Measurements from ENCODE around the gene TTC33. TPM values are rescaled to one million over a fixed set of nuclear protein-coding genes. Genes with fewer than 3 reads are reported as not detected.

The TTC33 gene
- total and polyA plus RNA-seq, 4 donors = 5.3 to 30.5 (median 7.8) TPM

DNA sequence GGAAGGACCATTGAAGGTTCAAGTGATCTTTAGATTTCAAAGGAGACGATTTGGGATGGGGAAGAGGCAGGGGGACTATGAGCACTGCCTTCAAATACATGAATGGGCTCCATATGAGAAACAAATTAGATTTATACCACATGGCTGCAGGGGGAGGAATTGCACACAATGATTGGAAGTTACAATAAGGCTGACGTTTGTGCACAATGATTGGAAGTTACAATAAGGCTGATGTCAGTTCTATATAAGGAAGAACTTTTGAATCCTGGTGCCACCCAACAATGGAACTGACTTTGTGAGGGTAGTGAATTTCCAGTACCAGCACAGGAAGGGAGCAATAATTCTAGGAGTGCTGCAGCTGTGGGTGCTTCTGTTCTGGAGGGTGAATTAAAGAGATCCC is 171.7 kb downstream of the TTC33 start:
- TF ChIP-seq, protein P1, sequence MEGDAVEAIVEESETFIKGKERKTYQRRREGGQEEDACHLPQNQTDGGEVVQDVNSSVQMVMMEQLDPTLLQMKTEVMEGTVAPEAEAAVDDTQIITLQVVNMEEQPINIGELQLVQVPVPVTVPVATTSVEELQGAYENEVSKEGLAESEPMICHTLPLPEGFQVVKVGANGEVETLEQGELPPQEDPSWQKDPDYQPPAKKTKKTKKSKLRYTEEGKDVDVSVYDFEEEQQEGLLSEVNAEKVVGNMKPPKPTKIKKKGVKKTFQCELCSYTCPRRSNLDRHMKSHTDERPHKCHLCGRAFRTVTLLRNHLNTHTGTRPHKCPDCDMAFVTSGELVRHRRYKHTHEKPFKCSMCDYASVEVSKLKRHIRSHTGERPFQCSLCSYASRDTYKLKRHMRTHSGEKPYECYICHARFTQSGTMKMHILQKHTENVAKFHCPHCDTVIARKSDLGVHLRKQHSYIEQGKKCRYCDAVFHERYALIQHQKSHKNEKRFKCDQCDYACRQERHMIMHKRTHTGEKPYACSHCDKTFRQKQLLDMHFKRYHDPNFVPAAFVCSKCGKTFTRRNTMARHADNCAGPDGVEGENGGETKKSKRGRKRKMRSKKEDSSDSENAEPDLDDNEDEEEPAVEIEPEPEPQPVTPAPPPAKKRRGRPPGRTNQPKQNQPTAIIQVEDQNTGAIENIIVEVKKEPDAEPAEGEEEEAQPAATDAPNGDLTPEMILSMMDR (IDR thresholded peaks at IDR 0.05; ENCODE audit: control extremely low read depth, extremely low read depth) = no peak
- DNase-seq = no peak
- WGBS, 2 donors = 83 to 88% methylated on average over 2 of the region's 2 CpGs
- ATAC-seq (ENCODE audit: insufficient read depth, low FRiP score) = no peak
- H3K27me3 ChIP-seq (ENCODE audit: control insufficient read depth in 3 of 3, insufficient read depth in 3 of 3, low read length in 2 of 3) = no peaks in the 10 kb centered on the region
- H3K9ac ChIP-seq (ENCODE audit: insufficient read depth in 1 of 2, low read length in 2 of 2) = no peak overlapping the region
- H3K9me3 ChIP-seq (ENCODE audit: control insufficient read depth in 4 of 4, insufficient read depth in 3 of 4, low read length in 3 of 4) = no peaks in the 10 kb centered on the region
- no peak overlapping the region for H3K4me3 ChIP-seq
- H3K27ac ChIP-seq (ENCODE audit: low read depth in 1 of 2, low read length in 1 of 2) = no peak overlapping the region
- peaks cover 0 to 3% (median 0%) of the 10 kb centered on the region in 5 donors for H3K4me1 ChIP-seq (ENCODE audit: control insufficient read depth in 5 of 5, insufficient read depth in 5 of 5, low read length in 5 of 5)
- H3K36me3 ChIP-seq (ENCODE audit: control insufficient read depth in 4 of 4, insufficient read depth in 4 of 4, low read length in 4 of 4) = no peaks in the 10 kb centered on the region

DNA sequence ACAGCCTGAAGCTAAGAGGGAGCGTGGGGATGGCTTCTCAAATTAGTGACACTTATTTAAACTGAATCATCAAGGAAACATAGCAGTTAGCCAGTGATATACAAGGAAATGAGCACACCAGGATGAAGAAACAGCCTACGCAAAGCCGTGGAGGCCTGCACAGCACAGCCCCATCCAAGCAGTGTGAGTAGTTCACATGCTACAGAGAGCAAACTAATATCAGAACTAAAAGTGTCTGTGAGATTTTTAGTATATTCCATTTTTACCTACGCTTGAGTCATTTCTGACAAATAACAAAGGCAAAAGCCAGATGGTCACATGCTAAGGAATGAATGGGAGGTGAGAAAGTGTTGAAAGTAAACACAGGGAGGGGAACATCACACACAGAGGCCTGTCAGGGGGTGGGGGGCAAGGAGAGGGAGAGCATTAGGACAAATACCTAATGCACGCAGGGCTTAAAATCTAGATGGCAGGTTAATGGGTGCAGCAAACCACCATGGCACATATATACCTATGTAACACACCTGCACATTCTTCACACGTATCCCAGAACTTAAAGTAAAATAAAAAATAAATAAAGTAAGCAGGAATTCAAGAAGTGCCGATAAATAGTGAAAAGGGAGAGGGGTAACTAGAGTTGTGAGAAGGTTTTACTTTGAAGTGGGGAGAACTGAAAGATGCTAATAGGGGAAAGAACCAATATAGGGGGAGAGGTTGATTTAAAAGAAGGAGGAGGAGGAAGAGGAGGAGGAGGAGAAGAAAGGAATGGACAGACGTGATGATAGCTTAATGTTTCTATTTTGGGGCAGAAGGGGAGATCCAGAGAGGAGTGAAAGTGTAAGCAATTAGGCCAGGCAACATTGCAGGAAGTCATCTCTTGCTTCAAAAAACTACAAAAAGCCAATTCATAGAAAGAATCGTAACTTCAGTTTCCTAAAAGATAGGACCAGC is 177.0 kb downstream of the TTC33 start:
- H3K36me3 ChIP-seq (ENCODE audit: control insufficient read depth in 4 of 4, insufficient read depth in 4 of 4, low read length in 4 of 4) = no peaks in the 10 kb centered on the region

DNA sequence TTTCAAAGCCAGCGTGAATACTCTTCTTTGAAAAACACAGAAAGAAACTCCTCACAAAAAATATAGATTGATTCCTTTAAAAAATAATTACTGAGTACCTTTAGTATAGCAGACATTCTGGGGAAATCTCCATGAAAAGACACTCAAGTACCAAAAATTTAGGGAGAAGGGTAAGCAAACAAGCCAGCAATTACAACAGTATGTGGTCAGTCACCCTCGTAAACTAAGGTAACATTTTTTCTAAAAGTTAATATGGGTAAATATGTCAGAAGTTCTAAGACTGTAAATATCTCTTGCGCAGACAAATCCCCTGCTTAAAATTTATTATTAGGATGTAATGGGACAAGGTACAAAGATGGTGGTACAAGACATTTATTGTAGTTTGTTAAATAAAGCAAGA is 178.0 kb downstream of the TTC33 start:
- ATAC-seq (ENCODE audit: insufficient read depth, low FRiP score) (no peak), DNase-seq (no peak)
- Histone ChIP-seq H3K27ac (ENCODE audit: low read depth in 1 of 2, low read length in 1 of 2) (no peak overlapping the region), H3K4me3 (no peak overlapping the region), H3K9me3 (ENCODE audit: control insufficient read depth in 4 of 4, insufficient read depth in 3 of 4, low read length in 3 of 4) (peaks cover 0 to 4% (median 0%) of the 10 kb centered on the region in 4 donors), H3K4me1 (ENCODE audit: control insufficient read depth in 5 of 5, insufficient read depth in 5 of 5, low read length in 5 of 5) (peaks cover 0 to 23% (median 4%) of the 10 kb centered on the region in 5 donors), H3K27me3 (ENCODE audit: control insufficient read depth in 3 of 3, insufficient read depth in 3 of 3, low read length in 2 of 3) (no peaks in the 10 kb centered on the region), H3K36me3 (ENCODE audit: control insufficient read depth in 4 of 4, insufficient read depth in 4 of 4, low read length in 4 of 4) (no peaks in the 10 kb centered on the region), H3K9ac (ENCODE audit: insufficient read depth in 1 of 2, low read length in 2 of 2) (no peak overlapping the region)
- WGBS, 2 donors = 91 to 92% methylated on average over 3 of the region's 3 CpGs
- TF ChIP-seq, protein P1 (IDR thresholded peaks at IDR 0.05; ENCODE audit: control extremely low read depth, extremely low read depth) = no peak

More for the DNA sequence above, 177.0 kb downstream of the TTC33 start:
- Histone ChIP-seq H3K27ac (ENCODE audit: low read depth in 1 of 2, low read length in 1 of 2) (no peak overlapping the region), H3K27me3 (ENCODE audit: control insufficient read depth in 3 of 3, insufficient read depth in 3 of 3, low read length in 2 of 3) (no peaks in the 10 kb centered on the region), H3K4me1 (ENCODE audit: control insufficient read depth in 5 of 5, insufficient read depth in 5 of 5, low read length in 5 of 5) (peaks cover 0 to 19% (median 4%) of the 10 kb centered on the region in 5 donors), H3K9ac (ENCODE audit: insufficient read depth in 1 of 2, low read length in 2 of 2) (no peak overlapping the region), H3K4me3 (no peak overlapping the region), H3K9me3 (ENCODE audit: control insufficient read depth in 4 of 4, insufficient read depth in 3 of 4, low read length in 3 of 4) (peaks cover 0 to under 1% (median 0%) of the 10 kb centered on the region in 4 donors)
- WGBS, 2 donors = 61 to 70% methylated on average over 9 of the region's 9 CpGs
- TF ChIP-seq, protein P1 (IDR thresholded peaks at IDR 0.05; ENCODE audit: control extremely low read depth, extremely low read depth) = no peak
- ATAC-seq (ENCODE audit: insufficient read depth, low FRiP score) (no peak), DNase-seq (no peak)
